Fibroblast of skin of right biceps (primary cell): ENCODE results near the gene TNS1.
A peak's percentile ranks its signal among the peaks of the same experiment; 100 is the strongest.

Experiments used
- DNase-seq: peaks from one replicate; pipeline ENCODE4 v3.0.0-alpha.2; 2013

Gene TNS1

DNA sequence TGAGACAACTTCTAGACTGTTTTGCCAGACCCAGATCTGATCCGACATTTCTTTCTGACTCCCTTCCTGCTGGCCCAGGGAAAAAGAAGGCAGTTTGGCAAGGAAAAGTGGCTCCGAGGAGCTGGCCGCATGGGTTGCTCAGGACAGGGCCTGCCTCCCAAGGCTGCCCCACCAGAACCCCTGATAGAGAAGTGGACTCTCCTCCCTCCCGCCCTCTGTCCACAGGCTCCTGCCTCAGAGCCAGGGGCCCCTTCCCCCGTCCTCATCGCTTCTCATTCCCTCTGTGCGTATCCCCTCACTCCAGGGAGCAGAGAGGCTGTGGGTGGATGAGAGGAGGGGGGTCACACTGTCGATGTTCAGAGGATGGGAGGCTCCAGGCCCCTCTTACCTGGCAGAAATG is 110.2 kb downstream of the TNS1 start:
- no peak for DNase-seq

DNA sequence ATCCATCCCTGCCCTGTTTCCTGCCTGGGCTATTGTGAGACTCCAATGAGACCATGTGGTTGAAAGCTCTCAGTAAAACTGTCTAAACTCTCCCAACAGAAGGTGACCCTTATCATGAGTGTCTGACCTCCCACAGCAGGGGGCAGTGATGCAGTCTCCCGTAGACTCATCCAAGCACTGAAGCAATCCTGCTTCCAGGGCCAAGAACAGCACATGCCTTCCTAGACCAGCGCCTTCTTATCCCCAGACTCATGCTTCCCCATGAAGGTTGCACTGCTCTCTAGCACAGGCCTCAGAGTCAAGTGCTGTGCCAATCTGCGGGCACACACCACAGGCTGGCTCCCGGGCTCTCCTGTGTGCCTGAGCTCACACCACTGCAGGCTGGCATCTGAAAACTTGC is 112.3 kb downstream of the TNS1 start:
- peak; percentile 58 for DNase-seq

DNA sequence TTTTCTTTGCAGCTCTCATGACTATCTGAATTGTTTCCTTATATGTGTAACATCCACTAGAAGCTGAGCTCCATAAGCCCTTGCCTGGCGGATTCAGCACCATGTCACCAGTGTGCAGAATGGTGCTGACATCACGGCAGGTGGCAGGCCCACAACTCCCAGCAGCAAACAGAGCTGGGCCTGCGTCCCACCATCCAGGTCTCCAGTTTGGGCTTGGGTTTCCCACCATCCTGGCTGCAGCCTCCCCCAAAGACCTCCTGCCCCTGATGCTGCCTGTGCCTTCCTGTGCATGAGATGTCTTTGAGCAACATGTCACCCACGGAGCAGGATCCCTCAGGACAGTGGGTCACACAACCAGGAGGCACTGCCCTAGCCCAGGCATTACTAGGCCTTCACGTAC is 113.1 kb downstream of the TNS1 start:
- no peak for DNase-seq

DNA sequence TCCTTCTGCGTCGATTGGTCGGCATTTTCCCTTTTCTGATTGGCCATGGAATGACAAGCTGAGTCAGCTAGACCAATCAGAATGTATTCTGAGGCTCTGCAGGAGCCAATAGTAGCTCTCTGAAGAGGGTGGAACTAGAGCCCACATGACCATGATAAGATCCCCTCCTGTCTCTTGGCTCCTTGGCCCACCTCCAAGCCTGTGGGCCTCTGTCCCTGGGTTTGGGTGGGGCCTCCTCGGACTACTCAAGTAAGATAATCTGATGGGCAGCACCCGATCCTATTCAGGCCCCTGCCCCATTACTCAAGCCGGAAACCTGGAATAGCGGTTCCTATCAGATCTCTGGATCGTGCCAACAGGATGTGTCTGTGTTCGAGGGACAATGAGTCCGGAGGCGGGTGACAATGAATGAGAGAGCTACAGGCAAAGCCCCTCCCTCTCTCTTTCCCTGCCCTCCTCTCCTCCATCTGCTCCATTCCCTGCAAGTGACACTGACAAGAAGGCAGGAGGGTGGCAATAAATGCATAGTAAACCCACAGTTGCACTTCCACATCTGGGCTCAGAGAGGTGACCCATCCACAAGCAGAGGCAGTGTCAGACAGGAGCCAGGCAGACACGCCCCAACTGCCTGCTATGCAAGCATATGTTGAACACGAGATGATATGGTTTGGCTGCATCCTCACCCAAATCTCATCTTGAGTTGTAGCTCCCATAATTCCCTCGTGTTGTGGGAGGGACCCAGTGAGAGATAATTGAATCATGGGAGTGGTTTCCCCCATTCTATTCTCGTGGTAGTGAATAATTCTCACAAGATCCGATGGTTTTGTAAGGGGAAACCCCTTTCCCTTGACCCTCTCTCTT is 114.7 kb downstream of the TNS1 start:
- peak; percentile 27 for DNase-seq

DNA sequence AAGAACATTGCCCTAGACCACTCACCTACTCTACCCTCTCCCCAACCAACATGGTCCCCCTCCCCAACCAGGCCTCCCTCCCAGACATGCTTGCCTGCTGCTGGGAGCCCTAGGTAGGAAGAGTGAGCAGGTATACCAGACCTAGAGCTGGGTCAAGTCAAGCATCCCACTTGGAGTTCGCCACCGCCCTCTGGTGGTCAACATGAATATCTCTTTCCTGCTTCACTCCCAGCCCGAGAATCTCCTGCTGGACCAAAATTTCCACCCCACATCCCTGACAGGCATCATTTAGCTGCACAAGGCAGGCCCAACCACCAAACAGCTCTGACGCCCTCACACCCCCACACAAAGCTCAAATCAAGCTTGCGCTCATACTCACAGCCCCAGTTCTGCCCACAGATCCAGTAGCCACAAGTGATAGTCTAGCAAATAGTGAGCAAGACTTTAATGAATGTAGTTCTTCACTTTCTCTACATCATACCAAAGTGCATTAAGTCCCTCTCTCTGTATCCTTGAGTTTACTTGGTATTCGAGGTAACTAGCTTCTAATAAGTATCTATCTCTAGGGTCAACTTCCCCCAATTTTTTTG is 116.0 kb downstream of the TNS1 start:
- DNase-seq, result peak; percentile 69

DNA sequence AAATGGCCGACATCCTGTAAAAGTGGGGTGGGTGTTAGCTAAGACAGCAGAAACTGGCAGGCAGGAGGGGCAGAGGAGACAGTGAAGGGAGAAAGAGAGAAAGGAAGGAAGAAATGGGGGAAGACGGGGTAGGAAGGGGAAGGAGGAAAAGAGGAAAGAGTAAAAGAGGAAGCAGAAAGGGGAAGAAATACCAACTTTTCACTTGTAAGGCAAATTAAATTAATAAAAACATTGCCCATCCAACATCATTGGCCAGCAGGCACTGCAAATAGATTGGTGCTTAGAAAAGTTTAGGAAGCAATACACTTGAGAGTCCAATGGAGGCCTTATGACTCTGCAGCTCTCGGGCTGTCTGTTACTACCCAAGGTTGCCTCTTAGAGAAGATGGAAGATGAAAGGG is 116.7 kb downstream of the TNS1 start:
- no peak for DNase-seq

DNA sequence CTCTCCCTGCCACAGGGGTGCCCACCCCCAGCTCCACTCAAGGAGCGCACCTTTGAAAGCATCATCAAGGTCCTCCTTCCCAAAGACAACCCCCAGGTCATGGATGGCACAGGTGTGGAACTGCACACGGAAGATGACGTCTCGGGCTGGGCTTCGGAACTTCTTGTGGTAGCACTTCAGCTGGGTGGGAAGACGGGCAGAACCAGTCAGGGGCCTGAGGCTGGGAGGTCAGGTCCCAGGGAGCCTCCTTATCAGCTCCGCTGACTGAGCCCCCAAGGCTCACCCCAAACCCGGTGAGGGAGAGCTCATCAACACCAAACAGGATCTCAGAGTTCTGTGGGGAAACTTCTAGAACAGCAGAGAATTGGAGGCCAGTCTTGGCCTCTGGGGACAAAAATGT is 117.8 kb downstream of the TNS1 start:
- DNase-seq, result no peak

DNA sequence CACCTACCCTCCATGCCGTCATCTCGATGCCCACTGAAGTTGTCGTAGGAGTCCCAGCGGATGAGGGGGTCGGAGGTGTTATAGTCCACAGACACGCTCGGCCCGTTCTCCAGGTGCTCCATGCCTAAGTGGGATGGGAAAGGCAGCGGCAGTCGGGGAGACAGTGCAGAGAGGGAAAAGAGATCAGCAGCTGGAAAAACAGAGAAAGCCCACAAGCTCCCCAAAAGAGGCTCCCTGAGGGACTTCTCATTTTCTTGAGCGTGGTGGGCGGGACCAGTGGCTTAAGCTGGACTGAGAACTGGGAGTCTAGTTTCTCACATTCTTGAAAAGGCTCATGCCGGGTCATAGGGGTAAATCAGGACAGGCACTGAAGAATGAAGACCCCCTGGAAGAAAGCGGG is 121.9 kb downstream of the TNS1 start:
- no peak for DNase-seq

DNA sequence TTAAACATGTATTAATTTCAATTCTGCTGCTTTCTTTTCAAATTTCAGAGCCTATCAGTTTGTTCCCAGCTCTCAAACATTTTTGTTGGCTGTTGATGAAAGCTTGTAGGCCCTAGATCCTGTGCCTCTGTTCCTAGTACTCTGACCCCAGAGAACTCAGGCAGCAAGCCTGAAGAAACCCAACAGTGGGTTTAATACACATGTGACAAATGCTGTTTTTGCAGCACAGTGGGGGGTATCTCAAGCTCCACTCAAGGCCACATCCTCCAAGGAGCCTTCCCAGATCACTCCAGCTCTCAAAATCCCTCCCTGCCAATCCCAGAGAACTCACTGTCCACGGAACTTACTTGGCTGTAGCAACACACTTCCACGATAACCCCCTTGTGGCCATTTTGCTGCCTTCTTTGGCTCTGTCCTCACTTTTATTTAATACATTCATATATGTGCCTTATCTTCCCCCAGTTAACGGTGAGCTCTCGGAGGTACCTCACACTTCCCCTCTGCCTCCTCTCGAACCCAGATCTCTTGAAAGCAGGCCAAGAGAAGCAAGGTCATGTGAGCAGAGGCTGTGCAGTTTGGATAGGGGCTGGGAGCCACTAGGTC is 122.4 kb downstream of the TNS1 start:
- DNase-seq, result no peak

DNA sequence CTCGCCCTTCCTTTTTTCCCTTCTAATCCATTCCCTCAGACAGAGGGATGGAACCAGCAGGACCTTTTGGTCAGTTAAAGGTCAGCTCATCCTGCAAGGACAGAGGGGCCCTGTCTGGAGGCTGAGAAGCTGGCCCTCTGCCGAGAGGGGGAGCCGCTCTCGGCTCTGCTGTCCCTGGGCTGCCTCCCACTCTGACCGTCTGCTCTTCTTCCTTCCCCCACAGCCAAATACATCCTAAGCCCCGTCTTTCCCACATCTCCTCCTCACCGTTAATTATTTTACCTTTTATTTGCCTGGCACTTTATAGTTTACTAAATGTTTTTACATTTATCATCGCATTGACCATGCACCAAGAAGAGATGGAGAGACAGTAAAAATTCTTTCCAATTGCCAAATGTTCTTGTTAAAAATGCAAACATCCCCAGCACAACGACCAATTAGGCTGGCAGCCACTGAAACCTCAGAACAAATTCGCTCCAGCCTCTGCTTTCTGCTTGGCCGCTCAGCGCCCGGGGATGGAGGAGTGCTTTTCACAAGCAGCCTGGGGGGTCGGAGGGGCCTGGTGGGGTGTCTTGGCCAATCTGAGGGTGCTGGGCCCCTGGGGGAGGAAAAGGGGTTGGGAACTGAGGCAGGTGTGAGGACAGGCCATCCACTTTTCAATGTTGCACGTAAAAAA is 123.7 kb downstream of the TNS1 start:
- DNase-seq, result no peak

DNA sequence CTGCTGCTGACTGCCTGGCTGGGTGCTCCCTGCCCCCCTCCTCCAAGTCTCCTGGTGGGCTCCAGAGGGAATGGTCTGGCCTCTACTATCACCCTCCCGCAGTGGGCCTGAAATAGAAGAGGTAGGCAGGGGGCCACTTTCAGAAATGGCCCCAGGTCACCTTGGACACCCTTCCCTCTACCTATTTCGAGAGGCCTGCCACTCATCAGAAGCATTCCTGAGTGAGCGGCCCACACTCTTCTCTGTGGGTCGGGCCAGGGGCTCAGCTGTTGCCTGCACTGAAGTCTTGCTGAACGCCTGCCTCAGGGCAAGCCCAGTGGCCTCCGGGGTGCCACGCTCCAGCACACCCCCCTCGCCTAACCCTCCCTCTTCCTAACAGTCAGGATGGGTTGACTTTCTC is 124.9 kb downstream of the TNS1 start:
- DNase-seq, result no peak

DNA sequence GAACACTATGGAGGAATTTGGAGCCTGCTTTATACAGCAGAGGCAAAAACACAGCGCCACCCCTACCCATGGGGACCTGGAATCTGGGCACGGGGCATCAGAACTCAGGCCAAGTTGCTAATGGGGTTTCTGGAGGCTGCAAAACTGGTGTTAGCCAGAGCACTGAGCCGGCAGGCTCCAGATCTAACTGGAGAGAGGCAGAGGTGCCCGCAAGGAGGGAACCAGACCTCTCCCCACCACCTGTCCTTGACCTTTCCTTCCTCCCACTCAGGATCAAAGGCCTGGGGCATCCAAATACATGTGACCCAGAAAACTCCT is 126.6 kb downstream of the TNS1 start:
- no peak for DNase-seq

DNA sequence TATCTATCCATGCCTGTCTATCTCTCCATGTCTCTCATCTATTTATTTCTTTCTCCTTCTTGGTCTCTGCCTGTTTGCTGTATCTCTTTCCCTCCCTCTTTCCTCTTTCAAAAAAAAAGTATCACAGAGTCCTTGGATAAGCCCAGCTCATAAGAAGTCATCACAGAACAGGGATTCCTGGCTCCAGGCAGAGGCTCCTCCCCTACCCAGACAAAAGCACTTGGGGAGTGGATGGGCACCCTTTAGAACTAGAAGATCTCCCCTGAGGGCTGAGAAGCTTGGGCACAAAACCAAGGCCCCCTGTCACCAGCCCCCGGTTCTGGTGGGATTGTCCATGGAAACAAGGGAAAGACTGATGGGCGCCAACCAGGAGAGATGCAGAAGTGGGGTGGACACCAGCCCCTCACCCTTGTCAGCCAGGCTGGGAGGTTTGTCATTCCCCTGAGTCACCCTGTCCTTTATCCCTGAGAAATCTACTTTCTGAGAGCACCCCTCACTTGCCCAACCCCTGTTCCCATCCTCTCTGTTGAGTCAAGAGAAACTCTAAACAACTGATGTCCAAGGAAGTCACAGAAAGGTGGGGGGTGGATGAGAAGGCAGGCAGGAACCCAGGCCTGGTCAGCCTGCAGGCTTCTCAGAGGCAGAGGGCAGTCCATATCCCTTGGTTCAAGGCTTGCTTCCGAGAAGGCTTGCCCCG is 127.1 kb downstream of the TNS1 start:
- no peak for DNase-seq

DNA sequence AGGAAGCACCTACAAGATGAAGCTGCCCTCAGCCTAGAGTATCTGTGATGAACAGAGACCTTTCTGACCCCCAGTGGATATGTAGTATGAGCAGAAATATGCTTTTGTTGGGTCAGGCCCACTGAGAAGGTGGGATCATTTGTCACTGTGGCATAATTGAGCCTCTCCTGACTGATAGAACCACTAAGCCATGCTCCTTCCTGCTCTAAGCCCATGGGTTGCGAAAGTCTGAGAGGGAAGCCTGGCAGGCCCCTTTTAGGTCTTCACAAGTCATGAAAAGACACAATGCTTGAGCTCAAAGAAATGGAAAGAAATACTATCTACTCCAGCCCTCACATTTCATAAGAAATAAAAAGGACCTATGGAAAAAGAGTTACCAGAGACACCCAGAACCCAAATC is 127.7 kb downstream of the TNS1 start:
- no peak for DNase-seq

DNA sequence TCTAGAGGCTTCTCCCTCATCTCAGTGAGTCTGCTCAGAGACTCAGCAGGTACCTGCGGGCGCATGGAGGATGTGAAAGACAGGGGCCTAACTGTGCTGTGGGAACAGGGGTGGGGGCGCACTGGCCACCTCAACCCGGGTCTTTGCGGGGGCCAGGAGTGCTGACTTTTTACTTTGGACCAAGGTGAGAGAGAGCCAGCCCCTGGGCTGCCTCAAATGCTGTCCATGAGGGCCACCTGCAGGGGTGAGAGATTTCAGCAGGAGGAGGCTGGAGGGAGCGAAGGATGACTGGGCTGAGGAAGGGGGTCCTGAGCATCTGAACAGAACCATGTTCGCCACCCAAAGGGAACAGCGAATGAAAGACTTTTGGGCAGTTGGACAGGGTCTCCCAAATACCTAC is 129.4 kb downstream of the TNS1 start:
- DNase-seq, result no peak

DNA sequence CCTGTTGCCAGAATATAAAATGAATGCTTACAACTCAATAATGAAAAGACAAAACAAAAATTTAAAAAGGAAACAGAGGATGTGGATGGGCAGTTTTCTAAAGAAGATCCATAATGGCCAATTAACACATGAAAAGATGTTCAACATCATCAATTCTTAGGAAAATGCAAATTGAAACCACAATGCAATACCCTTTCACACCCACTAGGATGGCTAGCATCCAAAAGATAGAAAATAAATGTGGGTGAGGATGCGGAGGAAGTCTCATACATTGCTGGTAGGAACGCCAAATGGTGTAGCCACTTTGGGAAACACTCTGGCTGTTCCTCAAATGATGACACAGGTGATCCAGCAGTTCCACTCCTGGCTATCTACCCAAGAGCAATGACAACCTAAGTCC is 130.5 kb downstream of the TNS1 start:
- DNase-seq, result no peak

DNA sequence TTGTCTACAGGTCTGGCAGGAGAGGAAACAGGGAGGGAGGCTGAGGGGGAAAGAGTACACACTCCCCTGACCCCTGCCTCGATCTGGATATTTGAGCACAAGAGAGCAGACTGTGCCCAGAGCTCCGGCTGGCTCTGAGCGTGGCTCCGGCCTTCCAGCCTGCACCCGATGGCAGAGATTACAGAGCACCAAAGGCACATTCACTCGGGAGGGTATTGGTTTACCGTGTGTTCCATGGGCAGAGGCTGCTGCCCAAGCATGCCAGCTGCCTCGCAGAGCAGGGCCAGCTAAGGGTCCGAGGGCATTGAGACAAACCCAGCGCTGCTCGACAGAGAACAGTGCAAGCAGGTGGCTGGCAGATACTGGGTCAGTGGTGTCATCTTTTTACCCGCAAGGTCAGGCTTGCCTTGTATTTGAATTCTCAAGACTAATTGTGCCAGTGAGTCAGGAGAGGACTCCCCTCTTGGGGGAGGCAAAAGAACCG is 132.2 kb downstream of the TNS1 start:
- no peak for DNase-seq

DNA sequence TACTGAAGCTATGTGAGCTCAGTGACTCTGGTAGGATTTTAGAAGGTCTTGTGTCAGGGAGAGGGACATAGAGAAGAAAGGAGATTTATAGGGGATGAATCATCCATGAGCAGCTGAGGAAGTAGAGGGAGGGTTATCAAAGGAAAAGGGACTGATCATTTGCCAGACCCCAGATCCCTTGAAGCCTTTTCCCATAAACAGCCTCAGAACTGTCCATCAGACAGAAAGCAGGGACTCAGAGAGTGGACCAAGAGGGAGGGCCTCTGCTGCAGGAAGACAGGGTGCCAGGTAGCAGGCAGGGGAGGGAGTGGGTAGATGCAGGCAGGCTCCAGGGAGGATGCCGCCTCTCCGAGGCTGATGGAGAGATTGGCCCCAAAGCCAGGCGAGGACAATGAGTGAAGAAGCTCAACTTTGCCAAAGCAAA is 133.9 kb downstream of the TNS1 start:
- peak; percentile 71 for DNase-seq

DNA sequence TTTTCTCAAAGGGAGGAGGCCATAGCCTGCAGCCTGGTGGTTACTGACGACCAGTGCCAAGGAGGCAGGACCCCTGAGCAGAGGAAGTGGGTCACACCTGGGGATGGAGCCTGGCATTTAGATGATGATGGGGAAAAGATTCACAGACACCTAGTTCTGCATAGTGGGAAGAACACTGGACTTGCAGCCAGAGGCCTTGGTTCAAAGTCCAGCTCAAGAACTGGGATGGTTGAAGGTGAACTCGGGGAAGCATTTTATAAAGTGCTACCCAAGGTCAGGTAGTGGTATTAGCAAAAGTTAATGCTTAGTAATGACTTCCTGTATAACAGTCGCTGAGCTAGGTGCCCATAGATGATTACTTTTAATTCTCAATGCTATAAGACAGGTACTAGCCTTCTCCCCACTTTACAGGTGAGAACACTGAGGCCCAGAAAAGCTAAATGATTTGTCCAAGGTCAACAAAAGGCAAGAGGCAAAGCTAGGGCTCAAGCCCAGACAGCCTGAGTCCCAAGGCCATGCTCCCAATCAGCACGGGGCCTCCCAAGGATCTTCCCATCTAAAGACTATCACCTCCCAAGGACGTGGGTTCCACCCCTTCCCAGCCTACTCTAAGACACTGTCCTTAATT is 134.4 kb downstream of the TNS1 start:
- no peak for DNase-seq

DNA sequence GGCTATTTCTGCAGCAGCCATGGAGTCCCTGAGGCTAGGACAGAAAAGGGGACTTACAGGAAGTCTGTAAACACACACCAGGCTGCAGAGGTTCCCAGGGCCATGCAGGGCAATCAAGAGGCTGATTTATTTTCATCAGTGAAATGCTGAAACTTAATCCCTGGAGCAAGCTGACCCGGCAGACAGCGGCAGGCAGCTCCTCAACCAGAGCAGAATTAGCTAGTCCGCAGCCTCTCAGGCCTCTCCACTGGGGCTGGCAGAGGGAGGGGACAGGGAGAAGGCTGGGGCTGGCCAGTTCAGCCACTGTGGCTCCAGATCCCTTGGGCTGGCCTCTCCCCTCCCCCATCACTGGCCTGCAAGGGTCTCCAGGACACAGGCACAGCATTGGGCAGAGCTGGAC is 136.3 kb downstream of the TNS1 start:
- no peak for DNase-seq

DNA sequence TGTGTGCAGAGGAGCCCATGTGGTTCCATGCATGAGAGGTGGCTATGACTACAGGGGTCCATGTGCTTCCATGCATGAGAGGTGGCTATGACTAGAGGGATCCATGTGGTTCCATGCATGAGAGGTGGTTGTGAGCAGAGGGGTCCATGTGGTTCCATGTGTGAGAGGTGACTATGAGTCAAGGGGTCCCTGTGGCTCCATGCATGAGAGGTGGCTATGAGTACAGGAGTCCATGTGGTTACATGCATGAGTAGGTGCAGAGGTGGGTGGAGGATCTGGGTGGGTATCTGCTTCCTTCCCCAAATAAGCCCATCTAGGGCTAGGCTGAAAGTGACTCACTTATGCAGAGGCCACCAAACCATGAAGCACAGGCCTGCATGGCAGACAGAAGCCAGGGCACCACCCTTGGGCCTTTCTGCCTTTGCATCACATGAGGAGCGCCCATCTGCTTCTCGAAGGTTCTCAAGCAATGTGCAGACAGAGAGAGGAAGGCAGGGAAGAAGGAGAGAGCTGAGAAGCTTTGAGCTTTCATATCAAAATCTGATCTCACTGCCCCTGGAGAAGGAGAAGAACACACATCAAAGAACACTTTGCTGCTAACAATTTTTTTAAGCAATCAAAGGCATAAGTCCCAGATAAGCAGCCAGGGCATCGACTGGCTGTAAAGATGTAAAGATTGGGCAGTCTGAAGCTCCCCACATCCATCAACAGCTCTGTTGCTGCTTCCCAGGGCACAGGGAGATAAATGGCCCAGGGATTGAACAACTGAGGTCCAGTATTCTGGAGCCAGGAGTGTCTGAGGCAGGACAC is 137.6 kb downstream of the TNS1 start:
- DNase-seq, result no peak

DNA sequence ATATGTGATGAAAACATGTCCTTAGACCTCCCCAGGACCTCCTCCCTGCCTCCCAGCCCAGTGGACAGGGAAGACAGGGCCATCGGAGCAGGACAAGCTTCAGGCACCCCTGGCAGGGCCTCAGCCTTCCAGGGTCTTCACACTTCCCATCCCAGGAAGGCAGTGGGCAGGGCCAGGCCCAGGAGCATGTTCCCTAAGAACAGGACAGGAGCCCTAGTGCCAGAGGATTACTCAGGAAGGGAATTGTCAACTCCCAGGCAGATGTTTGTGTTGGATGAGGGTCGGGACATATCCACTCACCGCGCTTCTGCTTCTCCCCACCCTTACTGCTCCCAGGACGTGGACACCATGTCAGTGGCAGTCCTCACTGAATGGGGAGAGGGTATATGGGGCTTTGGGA is 138.9 kb downstream of the TNS1 start:
- DNase-seq, result no peak
